KOPT-K1 (cell line): ENCODE results near the gene CGAS.
A peak's percentile ranks its signal among the peaks of the same experiment; 100 is the strongest.
"Not testable (repeated sequence)": the region's sequence is repeated elsewhere in the genome, so short reads cannot be mapped to it uniquely, and the experiment has no call there.

Experiments used
- H3K27ac ChIP-seq: fragments of 200-600 bp; sonication (generic); 2 replicates; pipeline ENCODE4 v1.5.1; 2016; ENCODE audit warnings: antibody characterized with exemption, mild to moderate bottlenecking, low read depth, low read length; ENCODE audit not compliant: poor library complexity, severe bottlenecking
- H3K36me3 ChIP-seq: fragments of 200-600 bp; sonication (generic); 2 replicates; pipeline ENCODE4 v1.5.1; 2017; ENCODE audit warnings: antibody characterized with exemption, mild to moderate bottlenecking, low read length, moderate library complexity; ENCODE audit not compliant: insufficient read depth
- H3K9me3 ChIP-seq: fragments of 200-600 bp; sonication (generic); 2 replicates; pipeline ENCODE4 v1.5.1; 2017; ENCODE audit warnings: antibody characterized with exemption, low read length, mild to moderate bottlenecking; ENCODE audit not compliant: insufficient read depth, poor library complexity, severe bottlenecking

The CGAS gene

GRCh38 chr6:73443555-73443954 lies 8.5 kb downstream of the CGAS start:
- Histone ChIP-seq H3K9me3 (no peaks in the 10 kb centered on the region), H3K36me3 (no peaks in the 10 kb centered on the region), H3K27ac (no peak overlapping the region)

GRCh38 chr6:73435236-73435635 lies 16.9 kb downstream of the CGAS start:
- H3K9me3 ChIP-seq, result no peaks in the 10 kb centered on the region
- H3K27ac ChIP-seq, result no peak overlapping the region
- no peaks in the 10 kb centered on the region for H3K36me3 ChIP-seq

- Histone ChIP-seq H3K9me3 (no peaks in the 10 kb centered on the region), H3K36me3 (no peaks in the 10 kb centered on the region), H3K27ac (peak overlapping the region; percentile 32)
These were observed 30.6 kb downstream of the CGAS start for GRCh38 chr6:73421534-73421933.

GRCh38 chr6:73418081-73418741 lies 33.9 kb downstream of the CGAS start:
- no peaks in the 10 kb centered on the region for H3K36me3 ChIP-seq
- no peaks in the 10 kb centered on the region for H3K9me3 ChIP-seq
- no peak overlapping the region for H3K27ac ChIP-seq

GRCh38 chr6:73413102-73413501 lies 39.0 kb downstream of the CGAS start:
- no peaks in the 10 kb centered on the region for H3K9me3 ChIP-seq
- H3K27ac ChIP-seq, result no peak overlapping the region
- no peaks in the 10 kb centered on the region for H3K36me3 ChIP-seq

- no peaks in the 10 kb centered on the region for H3K36me3 ChIP-seq
- no peaks in the 10 kb centered on the region for H3K9me3 ChIP-seq
- no peak overlapping the region for H3K27ac ChIP-seq
These were observed 42.7 kb downstream of the CGAS start for GRCh38 chr6:73409395-73409794.

GRCh38 chr6:73400656-73401055 lies 51.4 kb downstream of the CGAS start:
- no peaks in the 10 kb centered on the region for H3K36me3 ChIP-seq
- H3K27ac ChIP-seq, result no peak overlapping the region
- no peaks in the 10 kb centered on the region for H3K9me3 ChIP-seq

- Histone ChIP-seq H3K36me3 (no peaks in the 10 kb centered on the region), H3K9me3 (no peaks in the 10 kb centered on the region)
These were observed 56.2 kb downstream of the CGAS start for GRCh38 chr6:73395875-73396274.

GRCh38 chr6:73394577-73395354 lies 57.3 kb downstream of the CGAS start, which contains the start of gene DDX43:
TSS of gene DDX43 (plus strand) at chr6:73394828. CDS start at chr6:73394906, 78 bp downstream.
- no peaks in the 10 kb centered on the region for H3K36me3 ChIP-seq
- no peaks in the 10 kb centered on the region for H3K9me3 ChIP-seq
- no peak within 1 kb of the TSS for H3K27ac ChIP-seq

More at GRCh38 chr6:73395875-73396274, 56.2 kb downstream of the CGAS start:
- no peak overlapping the region for H3K27ac ChIP-seq

- Histone ChIP-seq H3K9me3 (no peaks in the 10 kb centered on the region), H3K36me3 (no peaks in the 10 kb centered on the region), H3K27ac (no peak overlapping the region)
These were observed 58.8 kb downstream of the CGAS start for GRCh38 chr6:73393278-73393677.

GRCh38 chr6:73392188-73392587 lies 59.9 kb downstream of the CGAS start:
- not testable (repeated sequence) for H3K36me3 ChIP-seq, H3K9me3 ChIP-seq, H3K27ac ChIP-seq

- no peak overlapping the region for H3K27ac ChIP-seq
- H3K36me3 ChIP-seq, result no peaks in the 10 kb centered on the region
- no peaks in the 10 kb centered on the region for H3K9me3 ChIP-seq
These were observed 60.4 kb downstream of the CGAS start for GRCh38 chr6:73391675-73392074.

GRCh38 chr6:73389854-73390253 lies 62.2 kb downstream of the CGAS start:
- Histone ChIP-seq H3K36me3 (no peaks in the 10 kb centered on the region), H3K9me3 (no peaks in the 10 kb centered on the region), H3K27ac (no peak overlapping the region)

- no peak overlapping the region for H3K27ac ChIP-seq
- H3K36me3 ChIP-seq, result no peaks in the 10 kb centered on the region
- H3K9me3 ChIP-seq, result no peaks in the 10 kb centered on the region
These were observed 63.1 kb downstream of the CGAS start for GRCh38 chr6:73388800-73389512.

GRCh38 chr6:73388433-73388799 lies 63.7 kb downstream of the CGAS start:
- H3K36me3 ChIP-seq, result no peaks in the 10 kb centered on the region
- no peaks in the 10 kb centered on the region for H3K9me3 ChIP-seq
- no peak overlapping the region for H3K27ac ChIP-seq
